ENCODE data around the gene PTRHD1.

DNA sequence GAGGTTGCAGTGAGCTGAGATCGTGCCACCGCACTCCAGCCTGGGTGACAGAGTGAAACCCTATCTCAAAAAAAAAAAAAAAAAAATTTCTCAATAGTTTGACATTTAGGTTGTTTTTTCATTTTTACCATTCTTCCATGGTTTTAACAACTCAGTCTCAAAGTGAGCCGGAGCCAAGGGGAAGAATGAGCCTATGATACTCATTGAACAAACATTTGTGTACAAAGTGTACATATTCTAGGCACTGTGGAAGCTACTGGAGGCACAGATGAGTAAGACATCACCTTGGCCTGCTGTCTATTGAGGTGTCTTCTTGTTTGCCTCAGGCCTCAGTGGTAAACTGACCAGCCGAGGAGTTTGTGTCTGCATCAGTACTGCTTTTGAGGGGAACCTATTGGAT, 22.0 kb upstream of the PTRHD1 start:
- no peak for TF ChIP-seq CTCF (IDR thresholded peaks at IDR 0.05)
- no peak for TF ChIP-seq MAX (IDR thresholded peaks at IDR 0.05; ENCODE audit: low read depth)
- no peak for TF ChIP-seq REST (IDR thresholded peaks at IDR 0.05; ENCODE audit: low read depth, low read length)
- TF ChIP-seq JUND (IDR thresholded peaks at IDR 0.05), result no peak
- no peak for TF ChIP-seq POLR2AphosphoS5 (IDR thresholded peaks at IDR 0.05; ENCODE audit: low read depth, low read length)
- TF ChIP-seq RAD21 (IDR thresholded peaks at IDR 0.05; ENCODE audit: low read length), result no peak
- TF ChIP-seq SMC3 (IDR thresholded peaks at IDR 0.05; ENCODE audit: low read depth, low read length), result no peak
- TF ChIP-seq TAF1 (IDR thresholded peaks at IDR 0.05; ENCODE audit: borderline replicate concordance, low read depth, low read length), result no peak
- no peak for TF ChIP-seq RXRA (IDR thresholded peaks at IDR 0.05; ENCODE audit: borderline replicate concordance, low read depth)
- TF ChIP-seq FOXJ3 (CRISPR knock-in tag; IDR thresholded peaks at IDR 0.05), result no peak
